GM23248 (cell line): Measurements from ENCODE around the gene CTNNA3. TPM values are rescaled to one million over a fixed set of nuclear protein-coding genes. Genes with fewer than 3 reads are reported as not detected.

Experiments
- DNase-seq: peaks from one replicate; pipeline ENCODE4 v3.0.0-alpha.2; 2015
- H2AFZ ChIP-seq: fragments of 200-600 bp; sonication (generic); 2 replicates; pipeline ENCODE4 v1.6.1; 2016; ENCODE audit warnings: antibody characterized with exemption
- H3F3A ChIP-seq: fragments of 200-600 bp; sonication (generic); 2 replicates; pipeline ENCODE4 v1.6.1; 2016; ENCODE audit warnings: mild to moderate bottlenecking, antibody characterized with exemption, mixed run types; ENCODE audit not compliant: insufficient read depth
- H3K27ac ChIP-seq: fragments of 200-600 bp; sonication (generic); 2 replicates; pipeline ENCODE4 v1.5.1; 2016; ENCODE audit warnings: mild to moderate bottlenecking
- H3K27me3 ChIP-seq: fragments of 200-600 bp; sonication (generic); replicated peaks from 2 replicates; pipeline ENCODE4 v1.6.1; 2016; ENCODE audit warnings: mild to moderate bottlenecking; ENCODE audit not compliant: insufficient read depth
- H3K36me3 ChIP-seq: fragments of 200-600 bp; sonication (generic); 2 replicates; pipeline ENCODE4 v1.6.1; 2016; ENCODE audit warnings: low read depth, mild to moderate bottlenecking
- H3K4me1 ChIP-seq: fragments of 200-600 bp; sonication (generic); 2 replicates; pipeline ENCODE4 v1.6.1; 2016; ENCODE audit warnings: mild to moderate bottlenecking; ENCODE audit not compliant: insufficient read depth
- H3K4me2 ChIP-seq: fragments of 200-600 bp; sonication (generic); one replicate; pipeline ENCODE4 v1.6.1; 2016; ENCODE audit warnings: mild to moderate bottlenecking; ENCODE audit not compliant: unreplicated experiment
- H3K4me3 ChIP-seq: fragments of 200-600 bp; sonication (generic); 2 replicates; pipeline ENCODE4 v1.5.1; 2016; ENCODE audit warnings: mild to moderate bottlenecking
- H3K79me2 ChIP-seq: fragments of 200-600 bp; sonication (generic); 2 replicates; pipeline ENCODE4 v1.6.1; 2016; ENCODE audit warnings: mild to moderate bottlenecking; ENCODE audit not compliant: insufficient read depth
- H3K9ac ChIP-seq: fragments of 200-600 bp; sonication (generic); 2 replicates; pipeline ENCODE4 v1.6.1; 2016; ENCODE audit warnings: mild to moderate bottlenecking
- H3K9me2 ChIP-seq: fragments of 200-600 bp; sonication (generic); 2 replicates; pipeline ENCODE4 v1.6.1; 2016; ENCODE audit warnings: mixed run types, mild to moderate bottlenecking, moderate library complexity; ENCODE audit not compliant: insufficient read depth
- H3K9me3 ChIP-seq: fragments of 200-600 bp; sonication (generic); one replicate; pipeline ENCODE4 v1.6.1; 2017; ENCODE audit warnings: low read depth
- H4K20me1 ChIP-seq: fragments of 200-600 bp; sonication (generic); 2 replicates; pipeline ENCODE4 v1.6.0; 2016; ENCODE audit not compliant: insufficient read depth
- EZH2 ChIP-seq: fragments of 200-600 bp; sonication (generic); IDR thresholded peaks from 2 replicates; pipeline ENCODE4 v1.6.1; 2018; ENCODE audit warnings: antibody characterized with exemption, mild to moderate bottlenecking; ENCODE audit not compliant: insufficient read depth, poor library complexity, severe bottlenecking
- EZH2phosphoT487 ChIP-seq: fragments of 200-600 bp; sonication (generic); IDR thresholded peaks from 2 replicates; pipeline ENCODE4 v1.6.1; 2018; ENCODE audit warnings: antibody characterized with exemption, moderate library complexity, mild to moderate bottlenecking, low read depth; ENCODE audit not compliant: insufficient read depth
- WGBS, 2 experiments: methylation state at CpG; one replicate each; pipeline ENCODE4 v1.1.6; 2015 to 2017; ENCODE audit warnings: low lambda C conversion rate in 2 of 2, low coverage in 1 of 2; ENCODE audit errors: missing lambda C conversion rate in 2 of 2; 5-methylcytosine and 5-hydroxymethylcytosine counted together
- in situ Hi-C: fragments of 300-500 bp; cut with MboI; formaldehyde crosslinking; loops from 2 replicates; pipeline ENCODE4 v1.15.0; 2020
- polyA plus RNA-seq: library from polyadenylated mRNA; unstranded; fragments of >200 nt; fragmentation: Nextera tagmentation; extraction: Ambion mirVana; gene quantifications from 2 replicates; pipeline ENCODE4 v1.2.1, GENCODE V29; 2016
- total RNA-seq: library from RNA; depleted of rRNA; stranded (reverse); fragments of >200 nt; shearing (Covaris generic); gene quantifications from 2 replicates; pipeline ENCODE4 v1.2.3, GENCODE V29; 2014

The CTNNA3 gene
- total and polyA plus RNA-seq, 2 experiments from 2014 or later, result not detected

- H3K4me3 ChIP-seq, result no peak overlapping the region
- WGBS, 2 experiments, result 55 to 65% methylated on average over 4 of the region's 4 CpGs
- no peaks in the 10 kb centered on the region for H3K36me3 ChIP-seq
These were observed 436.6 kb downstream of the CTNNA3 start for GRCh38 chr10:67259319-67259929.

DNA sequence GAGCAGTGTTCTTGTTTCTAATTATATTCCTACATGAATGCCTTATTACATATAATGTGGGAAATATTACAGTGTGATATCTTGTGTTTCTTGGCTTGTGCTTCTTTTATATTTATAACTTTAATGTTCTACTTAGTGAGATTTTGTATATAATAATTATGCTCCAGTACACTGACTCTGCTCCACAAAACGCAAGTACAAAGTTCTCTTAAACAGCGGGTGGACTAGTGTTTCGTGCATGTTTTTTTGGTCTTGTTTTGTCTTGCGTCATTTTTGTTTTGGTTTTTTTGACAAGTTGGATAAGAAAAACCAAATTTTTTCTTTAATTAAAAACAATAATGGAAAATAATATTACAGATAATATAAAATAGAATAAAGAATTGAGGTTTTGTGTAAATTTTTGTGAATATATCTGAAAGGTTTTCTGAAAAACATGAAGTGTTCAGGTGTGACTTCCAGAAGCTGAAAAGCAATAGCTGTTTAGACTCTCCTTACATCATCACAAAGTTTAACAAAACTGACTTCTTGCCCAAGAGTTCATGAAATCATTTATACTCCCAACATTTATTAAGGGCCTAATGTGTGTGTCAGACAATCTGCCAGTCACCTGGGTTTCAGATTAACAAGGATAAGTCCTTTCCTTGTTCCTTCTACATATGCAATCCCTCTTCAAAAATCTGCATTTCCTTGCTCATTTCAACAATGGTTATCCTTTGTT, 438.4 kb downstream of the CTNNA3 start:
- Histone ChIP-seq H3K9me3 (no peaks in the 10 kb centered on the region), H3K79me2 (no peaks in the 10 kb centered on the region), H3K4me1 (no peaks in the 10 kb centered on the region), H3K27ac (no peak overlapping the region), H3K36me3 (no peaks in the 10 kb centered on the region), H3F3A (no peaks in the 10 kb centered on the region), H3K4me3 (no peak overlapping the region), H2AFZ (no peak overlapping the region), H3K9me2 (no peaks in the 10 kb centered on the region), H3K27me3 (no peaks in the 10 kb centered on the region), H4K20me1 (no peaks in the 10 kb centered on the region), H3K4me2 (no peak overlapping the region), H3K9ac (no peak overlapping the region)
- WGBS, 2 experiments, result 36% methylated on average over 4 of the region's 4 CpGs
- no peak for DNase-seq
- in situ Hi-C loops, result no loop called here
- TF ChIP-seq EZH2phosphoT487 (no peak), EZH2 (no peak)

More at GRCh38 chr10:67259319-67259929, 436.6 kb downstream of the CTNNA3 start:
- no peaks in the 10 kb centered on the region for H3K4me1 ChIP-seq
- no peak overlapping the region for H2AFZ ChIP-seq
- H3F3A ChIP-seq, result no peaks in the 10 kb centered on the region
- no peaks in the 10 kb centered on the region for H3K27me3 ChIP-seq
- H3K79me2 ChIP-seq, result no peaks in the 10 kb centered on the region
- H4K20me1 ChIP-seq, result no peaks in the 10 kb centered on the region
- H3K9ac ChIP-seq, result no peak overlapping the region
- in situ Hi-C loops, result no loop called here
- no peak for DNase-seq
- H3K4me2 ChIP-seq, result no peak overlapping the region
- no peak overlapping the region for H3K27ac ChIP-seq
- no peaks in the 10 kb centered on the region for H3K9me2 ChIP-seq
- no peaks in the 10 kb centered on the region for H3K9me3 ChIP-seq
- TF ChIP-seq EZH2phosphoT487 (no peak), EZH2 (no peak)

GRCh38 chr10:67257018-67257417, 439.0 kb downstream of the CTNNA3 start:
- no peak overlapping the region for H2AFZ ChIP-seq
- H3K9me2 ChIP-seq, result no peaks in the 10 kb centered on the region
- H3K9ac ChIP-seq, result no peak overlapping the region
- H3K4me2 ChIP-seq, result no peak overlapping the region
- H3K27me3 ChIP-seq, result no peaks in the 10 kb centered on the region
- no peak overlapping the region for H3K4me3 ChIP-seq
- no peak overlapping the region for H3K27ac ChIP-seq
- no peaks in the 10 kb centered on the region for H4K20me1 ChIP-seq
- no peaks in the 10 kb centered on the region for H3F3A ChIP-seq
- WGBS, 2 experiments, result 2 to 6% methylated on average over 2 of the region's 2 CpGs
- in situ Hi-C loops, result no loop called here
- DNase-seq, result no peak
- H3K79me2 ChIP-seq, result no peaks in the 10 kb centered on the region
- TF ChIP-seq EZH2phosphoT487, result no peak
- TF ChIP-seq EZH2, result no peak
- H3K4me1 ChIP-seq, result no peaks in the 10 kb centered on the region
- no peaks in the 10 kb centered on the region for H3K36me3 ChIP-seq
- no peaks in the 10 kb centered on the region for H3K9me3 ChIP-seq

DNA sequence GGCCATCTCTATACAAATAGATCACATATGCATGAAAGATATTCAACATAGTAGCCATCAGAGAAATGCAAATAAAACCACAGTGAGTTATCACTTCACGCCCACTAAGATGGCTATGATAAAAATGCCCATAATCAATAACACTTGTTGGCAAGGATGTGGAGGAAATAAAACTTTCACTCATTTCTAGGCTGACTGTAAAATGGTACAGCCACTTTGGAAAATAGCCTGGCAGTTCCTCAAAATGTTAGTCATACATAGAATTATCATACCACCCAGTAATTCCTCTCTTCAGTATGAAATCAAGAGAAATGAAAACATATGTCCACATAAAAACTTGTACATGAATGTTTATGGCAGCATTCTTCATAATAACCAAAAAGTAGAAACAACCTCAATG, 445.3 kb downstream of the CTNNA3 start:
- no peaks in the 10 kb centered on the region for H3K79me2 ChIP-seq
- H4K20me1 ChIP-seq, result no peaks in the 10 kb centered on the region
- H3K4me1 ChIP-seq, result no peaks in the 10 kb centered on the region
- H3K4me2 ChIP-seq, result no peak overlapping the region
- no peaks in the 10 kb centered on the region for H3K36me3 ChIP-seq
- H3K27me3 ChIP-seq, result no peaks in the 10 kb centered on the region
- TF ChIP-seq EZH2, result no peak
- TF ChIP-seq EZH2phosphoT487, result no peak
- no peak overlapping the region for H3K9ac ChIP-seq
- H3K9me2 ChIP-seq, result no peaks in the 10 kb centered on the region
- H3K9me3 ChIP-seq, result no peaks in the 10 kb centered on the region
- no peaks in the 10 kb centered on the region for H3F3A ChIP-seq
- 3 to 4% methylated on average over 1 of the region's 1 CpG for whole genome bisulfite sequencing, 2 experiments
- no peak overlapping the region for H3K27ac ChIP-seq
- in situ Hi-C loops, result no loop called here
- no peak overlapping the region for H2AFZ ChIP-seq
- no peak for DNase-seq
- no peak overlapping the region for H3K4me3 ChIP-seq
